ENCODE results near the gene ANKRD29.

Gene ANKRD29

GRCh38 chr18:23662309-23663263 lies at the start of gene ANKRD29:
Gene ANKRD29, minus strand, starts transcription at chr18:23662911. Its CDS starts 181 bp downstream, at chr18:23662730.
- peak; percentile 18 for DNase-seq

- DNase-seq, result no peak
These were observed 49.7 kb upstream of the ANKRD29 start for GRCh38 chr18:23712445-23712844.

- no peak for DNase-seq
These were observed 48.7 kb upstream of the ANKRD29 start for GRCh38 chr18:23711426-23711825.

GRCh38 chr18:23710946-23711345 lies 48.2 kb upstream of the ANKRD29 start:
- no peak for DNase-seq

GRCh38 chr18:23710068-23710527 lies 47.4 kb upstream of the ANKRD29 start:
- DNase-seq, result no peak

GRCh38 chr18:23706971-23707640 lies 44.4 kb upstream of the ANKRD29 start:
- DNase-seq, result no peak

- DNase-seq, result no peak
These were observed 42.1 kb upstream of the ANKRD29 start for GRCh38 chr18:23704806-23705205.

GRCh38 chr18:23703987-23704384 lies 41.3 kb upstream of the ANKRD29 start:
- no peak for DNase-seq

GRCh38 chr18:23703057-23703986 lies 40.6 kb upstream of the ANKRD29 start:
- DNase-seq, result peak; percentile 49

GRCh38 chr18:23702606-23703005 lies 39.9 kb upstream of the ANKRD29 start:
- no peak for DNase-seq

GRCh38 chr18:23701544-23702064 lies 38.9 kb upstream of the ANKRD29 start:
- DNase-seq, result no peak

- no peak for DNase-seq
These were observed 38.3 kb upstream of the ANKRD29 start for GRCh38 chr18:23701017-23701416.

- DNase-seq, result no peak
These were observed 32.1 kb upstream of the ANKRD29 start for GRCh38 chr18:23694637-23695430.

- DNase-seq, result no peak
These were observed 31.1 kb upstream of the ANKRD29 start for GRCh38 chr18:23693846-23694245.

GRCh38 chr18:23690505-23691068 lies 27.9 kb upstream of the ANKRD29 start:
- no peak for DNase-seq

GRCh38 chr18:23689616-23690504 lies 27.1 kb upstream of the ANKRD29 start:
- peak; percentile 21 for DNase-seq

GRCh38 chr18:23689031-23689615 lies 26.4 kb upstream of the ANKRD29 start, which contains the start of gene LAMA3:
Gene LAMA3, plus strand, starts transcription at chr18:23689453. Its CDS starts 231 bp downstream, at chr18:23689684.
- peak; percentile 72 for DNase-seq

GRCh38 chr18:23688528-23688927 lies 25.8 kb upstream of the ANKRD29 start:
- no peak for DNase-seq

GRCh38 chr18:23684515-23685197 lies 21.9 kb upstream of the ANKRD29 start:
- DNase-seq, result no peak
